ENCODE data around the gene MORC1. TPM values are rescaled to one million over a fixed set of nuclear protein-coding genes. Genes with fewer than 3 reads are reported as not detected.

The MORC1 gene
- total and polyA plus RNA-seq, 3 experiments from 2014 or later = not detected

GRCh38 chr3:108946292-108947285, 171.3 kb downstream of the MORC1 start:
- Mint-ChIP-seq H3K27me3 (peaks cover 2 to 25% of the 10 kb centered on the region in 2 donors), H3K4me1 (no peaks in the 10 kb centered on the region), H3K36me3 (peaks cover 0 to 5% (median 0%) of the 10 kb centered on the region in 3 donors), H3K4me3 (no peak overlapping the region), H3K9me3 (peaks cover 0 to 2% (median 0%) of the 10 kb centered on the region in 5 donors), H3K27ac (no peak overlapping the region)
- Histone ChIP-seq H3K36me3 (ENCODE audit: insufficient read depth, low read length) (no peaks in the 10 kb centered on the region), H3K27me3 (ENCODE audit: insufficient read depth, low read length, poor library complexity, severe bottlenecking) (no peaks in the 10 kb centered on the region), H3K4me3 (ENCODE audit: low read length) (no peak overlapping the region), H3K4me1 (ENCODE audit: insufficient read depth, low read length) (no peaks in the 10 kb centered on the region), H3K27ac (ENCODE audit: low read depth, low read length) (no peak overlapping the region), H3K9me3 (ENCODE audit: low read length) (no peaks in the 10 kb centered on the region)
- DNase-seq = no peak
- ChIA-PET POLR2A (no interaction called here), CTCF (no interaction called here)

- CTCF ChIA-PET = no interaction called here
- Histone ChIP-seq H3K27me3 (ENCODE audit: insufficient read depth, low read length, poor library complexity, severe bottlenecking) (no peaks in the 10 kb centered on the region), H3K4me1 (ENCODE audit: insufficient read depth, low read length) (no peaks in the 10 kb centered on the region), H3K4me3 (ENCODE audit: low read length) (no peak overlapping the region), H3K9me3 (ENCODE audit: low read length) (no peaks in the 10 kb centered on the region), H3K27ac (ENCODE audit: low read depth, low read length) (no peak overlapping the region), H3K36me3 (ENCODE audit: insufficient read depth, low read length) (no peaks in the 10 kb centered on the region)
- Mint-ChIP-seq H3K4me3 (no peak overlapping the region), H3K4me1 (no peaks in the 10 kb centered on the region), H3K9me3 (no peaks in the 10 kb centered on the region), H3K27ac (no peak overlapping the region), H3K27me3 (peaks cover 0 to 1% of the 10 kb centered on the region in 2 donors), H3K36me3 (no peaks in the 10 kb centered on the region)
- DNase-seq = no peak
- POLR2A ChIA-PET = no interaction called here
These were observed 177.2 kb downstream of the MORC1 start for GRCh38 chr3:108940568-108941263.

GRCh38 chr3:108940166-108940565, 177.8 kb downstream of the MORC1 start:
- POLR2A ChIA-PET = no interaction called here
- no peaks in the 10 kb centered on the region for H3K9me3 Mint-ChIP-seq
- H3K27ac Mint-ChIP-seq = no peak overlapping the region
- no peaks in the 10 kb centered on the region for H3K36me3 ChIP-seq (ENCODE audit: insufficient read depth, low read length)
- H3K4me3 Mint-ChIP-seq = no peak overlapping the region
- H3K4me3 ChIP-seq (ENCODE audit: low read length) = no peak overlapping the region
- H3K9me3 ChIP-seq (ENCODE audit: low read length) = no peaks in the 10 kb centered on the region
- CTCF ChIA-PET = interaction anchor here (1.5 kb wide), 1 partner anchor 25 kb away, joined by 3 read pairs; no protein-coding TSS in a partner anchor
- H3K27me3 ChIP-seq (ENCODE audit: insufficient read depth, low read length, poor library complexity, severe bottlenecking) = no peaks in the 10 kb centered on the region
- H3K4me1 ChIP-seq (ENCODE audit: insufficient read depth, low read length) = no peaks in the 10 kb centered on the region
- no peak overlapping the region for H3K27ac ChIP-seq (ENCODE audit: low read depth, low read length)
- peaks cover 0 to under 1% of the 10 kb centered on the region in 2 donors for H3K27me3 Mint-ChIP-seq
- no peak for DNase-seq
- no peaks in the 10 kb centered on the region for H3K4me1 Mint-ChIP-seq
- H3K36me3 Mint-ChIP-seq = no peaks in the 10 kb centered on the region

GRCh38 chr3:108936924-108937689, 180.8 kb downstream of the MORC1 start:
- H3K27me3 Mint-ChIP-seq = peaks cover 0 to 7% of the 10 kb centered on the region in 2 donors

GRCh38 chr3:108931035-108931434, 186.9 kb downstream of the MORC1 start:
- H3K4me3 Mint-ChIP-seq = no peak overlapping the region
- ChIA-PET CTCF (no interaction called here), POLR2A (no interaction called here)
- Histone ChIP-seq H3K27me3 (ENCODE audit: insufficient read depth, low read length, poor library complexity, severe bottlenecking) (no peaks in the 10 kb centered on the region), H3K4me1 (ENCODE audit: insufficient read depth, low read length) (no peaks in the 10 kb centered on the region), H3K27ac (ENCODE audit: low read depth, low read length) (no peak overlapping the region), H3K9me3 (ENCODE audit: low read length) (peaks cover 4% of the 10 kb centered on the region), H3K36me3 (ENCODE audit: insufficient read depth, low read length) (no peaks in the 10 kb centered on the region), H3K4me3 (ENCODE audit: low read length) (no peak overlapping the region)
- H3K9me3 Mint-ChIP-seq = peaks cover 7 to 23% (median 18%) of the 10 kb centered on the region in 5 donors
- H3K4me1 Mint-ChIP-seq = no peaks in the 10 kb centered on the region
- no peak overlapping the region for H3K27ac Mint-ChIP-seq
- H3K36me3 Mint-ChIP-seq = peaks cover 0 to 30% (median 0%) of the 10 kb centered on the region in 3 donors
- DNase-seq = no peak
- peaks cover 14 to 50% of the 10 kb centered on the region in 2 donors for H3K27me3 Mint-ChIP-seq

More at GRCh38 chr3:108936924-108937689, 180.8 kb downstream of the MORC1 start:
- Mint-ChIP-seq H3K36me3 (peaks cover 0 to 8% (median 0%) of the 10 kb centered on the region in 3 donors), H3K4me1 (no peaks in the 10 kb centered on the region), H3K9me3 (peaks cover 0 to 2% (median 0%) of the 10 kb centered on the region in 5 donors), H3K4me3 (no peak overlapping the region), H3K27ac (no peak overlapping the region)
- DNase-seq = no peak
- no peaks in the 10 kb centered on the region for H3K27me3 ChIP-seq (ENCODE audit: insufficient read depth, low read length, poor library complexity, severe bottlenecking)
- ChIA-PET CTCF (no interaction called here), POLR2A (no interaction called here)
- no peaks in the 10 kb centered on the region for H3K36me3 ChIP-seq (ENCODE audit: insufficient read depth, low read length)
- H3K4me1 ChIP-seq (ENCODE audit: insufficient read depth, low read length) = no peaks in the 10 kb centered on the region
- H3K4me3 ChIP-seq (ENCODE audit: low read length) = no peak overlapping the region
- H3K9me3 ChIP-seq (ENCODE audit: low read length) = no peaks in the 10 kb centered on the region
- no peak overlapping the region for H3K27ac ChIP-seq (ENCODE audit: low read depth, low read length)

- no peak overlapping the region for H3K27ac ChIP-seq (ENCODE audit: low read depth, low read length)
- H3K36me3 ChIP-seq (ENCODE audit: insufficient read depth, low read length) = no peaks in the 10 kb centered on the region
- no peak overlapping the region for H3K4me3 ChIP-seq (ENCODE audit: low read length)
- Mint-ChIP-seq H3K9me3 (no peaks in the 10 kb centered on the region), H3K4me3 (no peak overlapping the region), H3K27me3 (peaks cover 0 to 8% of the 10 kb centered on the region in 2 donors), H3K36me3 (no peaks in the 10 kb centered on the region), H3K27ac (no peak overlapping the region), H3K4me1 (peaks cover 10 to 13% (median 13%) of the 10 kb centered on the region in 3 donors)
- H3K4me1 ChIP-seq (ENCODE audit: insufficient read depth, low read length) = peaks cover 6% of the 10 kb centered on the region
- POLR2A ChIA-PET = no interaction called here
- DNase-seq = no peak
- no peaks in the 10 kb centered on the region for H3K27me3 ChIP-seq (ENCODE audit: insufficient read depth, low read length, poor library complexity, severe bottlenecking)
- no peaks in the 10 kb centered on the region for H3K9me3 ChIP-seq (ENCODE audit: low read length)
- CTCF ChIA-PET = interaction anchor here (1.6 kb wide), 1 partner anchor 257 kb away, joined by 6 read pairs; no protein-coding TSS in a partner anchor
These were observed 199.1 kb downstream of the MORC1 start for GRCh38 chr3:108918866-108919265.

GRCh38 chr3:108914774-108915641, 202.9 kb downstream of the MORC1 start:
- Mint-ChIP-seq H3K4me3 (peak overlapping the region in 6 of 7 donors; percentile 2 to 60 (median 53)), H3K4me1 (peaks cover 14 to 21% (median 18%) of the 10 kb centered on the region in 3 donors)

More at GRCh38 chr3:108914774-108915641, 202.9 kb downstream of the MORC1 start:
- ChIA-PET POLR2A (no interaction called here), CTCF (interaction anchor here (0.6 to 6.3 kb wide), 35 partner anchors 9 to 427 kb away, joined by 3 to 65 read pairs (median 4); partner anchors contain the start of genes CIP2A, DZIP3 and TRAT1)
- Mint-ChIP-seq H3K27ac (peak overlapping the region in 1 of 8 donors; percentile 13), H3K36me3 (no peaks in the 10 kb centered on the region), H3K27me3 (peaks cover 2 to 8% of the 10 kb centered on the region in 2 donors), H3K9me3 (no peaks in the 10 kb centered on the region)
- Histone ChIP-seq H3K4me1 (ENCODE audit: insufficient read depth, low read length) (peaks cover 6% of the 10 kb centered on the region), H3K9me3 (ENCODE audit: low read length) (no peaks in the 10 kb centered on the region), H3K27ac (ENCODE audit: low read depth, low read length) (no peak overlapping the region), H3K27me3 (ENCODE audit: insufficient read depth, low read length, poor library complexity, severe bottlenecking) (no peaks in the 10 kb centered on the region), H3K36me3 (ENCODE audit: insufficient read depth, low read length) (no peaks in the 10 kb centered on the region), H3K4me3 (ENCODE audit: low read length) (no peak overlapping the region)
- peak; percentile 28 to 75 (median 62) for DNase-seq

Data from CD8-positive, alpha-beta memory T cell (primary cell).